Neural cell (in vitro differentiated cells): Measurements from ENCODE around the gene ADCYAP1. TPM values are rescaled to one million over a fixed set of nuclear protein-coding genes. Genes with fewer than 3 reads are reported as not detected.

ENCODE experiments used
- H2AFZ ChIP-seq: fragments of 200-600, 300-800 bp; sonication (generic), shearing (Covaris generic); 2 replicates; pipeline ENCODE4 v1.6.0; 2014; ENCODE audit warnings: low read depth, mild to moderate bottlenecking, antibody characterized with exemption, low read length, moderate library complexity
- H3F3A ChIP-seq: fragments of 200-600 bp; shearing (Covaris generic); 2 replicates; pipeline ENCODE4 v1.6.1; 2016; ENCODE audit warnings: mild to moderate bottlenecking, moderate library complexity, mixed read lengths, antibody characterized with exemption, low read length; ENCODE audit not compliant: insufficient read depth, poor library complexity, severe bottlenecking
- H3K27ac ChIP-seq: fragments of 200-600, 300-800 bp; sonication (generic), shearing (Covaris generic); 2 replicates; pipeline ENCODE4 v1.5.1; 2014; ENCODE audit warnings: mild to moderate bottlenecking, low read length, moderate library complexity
- H3K27me3 ChIP-seq: fragments of 300-800, 200-600 bp; sonication (generic), shearing (Covaris generic); 2 replicates; pipeline ENCODE4 v1.6.0; 2014; ENCODE audit warnings: mild to moderate bottlenecking, low read depth, low read length, moderate library complexity; ENCODE audit not compliant: insufficient read depth
- H3K36me3 ChIP-seq: fragments of 300-800, 200-600 bp; sonication (generic), shearing (Covaris generic); 2 replicates; pipeline ENCODE4 v1.5.1; 2014; ENCODE audit warnings: mild to moderate bottlenecking, antibody characterized with exemption, low read length, moderate library complexity; ENCODE audit not compliant: insufficient read depth
- H3K4me2 ChIP-seq: fragments of 300-800, 200-600 bp; sonication (generic), shearing (Covaris generic); 2 replicates; pipeline ENCODE4 v1.6.0; 2014; ENCODE audit warnings: mild to moderate bottlenecking, low read length
- H3K4me3 ChIP-seq: fragments of 300-800, 200-600 bp; sonication (generic), shearing (Covaris generic); 2 replicates; pipeline ENCODE4 v1.5.1; 2014; ENCODE audit warnings: mild to moderate bottlenecking, low read length, moderate library complexity
- H3K79me2 ChIP-seq: fragments of 200-600 bp; shearing (Covaris generic); replicated peaks from 2 replicates; pipeline ENCODE4 v1.6.0; 2014; ENCODE audit warnings: mild to moderate bottlenecking, low read length, moderate library complexity; ENCODE audit not compliant: insufficient read depth
- H3K9ac ChIP-seq: fragments of 300-800, 200-600 bp; sonication (generic), shearing (Covaris generic); 2 replicates; pipeline ENCODE4 v1.6.1; 2016; ENCODE audit warnings: mild to moderate bottlenecking, low read length, mixed read lengths
- H3K9me2 ChIP-seq: fragments of 200-600 bp; shearing (Covaris generic); 2 replicates; pipeline ENCODE4 v1.6.1; 2016; ENCODE audit warnings: mild to moderate bottlenecking, low read length, mixed read lengths; ENCODE audit not compliant: insufficient read depth
- H3K9me3 ChIP-seq: fragments of 200-600, 300-800 bp; sonication (generic), shearing (Covaris generic); 2 replicates; pipeline ENCODE4 v1.6.1; 2016; ENCODE audit warnings: mild to moderate bottlenecking, mixed run types, low read length, moderate library complexity, mixed read lengths
- H4K20me1 ChIP-seq: fragments of 200-600 bp; shearing (Covaris generic); 2 replicates; pipeline ENCODE4 v1.6.1; 2016; ENCODE audit warnings: mild to moderate bottlenecking, mixed run types; ENCODE audit not compliant: insufficient read depth
- EP300 ChIP-seq: fragments of 450-650 bp; conservative IDR thresholded peaks from 2 replicates; pipeline ENCODE4 v1.6.1; 2014; ENCODE audit warnings: antibody characterized with exemption, mild to moderate bottlenecking, moderate library complexity; ENCODE audit not compliant: poor library complexity, severe bottlenecking
- EZH2 ChIP-seq: fragments of 200-600, 300-800 bp; shearing (Covaris generic), sonication (generic); IDR thresholded peaks from 2 replicates; pipeline ENCODE4 v1.6.1; 2014; ENCODE audit warnings: antibody characterized with exemption, low read length, borderline replicate concordance, mild to moderate bottlenecking; ENCODE audit not compliant: insufficient read depth, poor library complexity, severe bottlenecking
- MXI1 ChIP-seq: fragments of 450-650 bp; conservative IDR thresholded peaks from 2 replicates; pipeline ENCODE4 v1.6.1; 2014; ENCODE audit warnings: antibody characterized with exemption, mild to moderate bottlenecking; ENCODE audit not compliant: poor library complexity, severe bottlenecking
- POLR2AphosphoS5 ChIP-seq: IDR thresholded peaks from 2 replicates; pipeline ENCODE4 v1.6.1; 2012
- RAD21 ChIP-seq: fragments of 450-650 bp; conservative IDR thresholded peaks from 2 replicates; pipeline ENCODE4 v1.6.1; 2014; ENCODE audit warnings: antibody characterized with exemption, mild to moderate bottlenecking, moderate library complexity
- SMC3 ChIP-seq: fragments of 450-650 bp; conservative IDR thresholded peaks from 2 replicates; pipeline ENCODE4 v1.6.1; 2014; ENCODE audit warnings: antibody characterized with exemption, mild to moderate bottlenecking, moderate library complexity; ENCODE audit not compliant: poor library complexity
- TAF1 ChIP-seq: IDR thresholded peaks from 2 replicates; pipeline ENCODE4 v1.6.1; 2012; ENCODE audit warnings: low read depth
- polyA plus RNA-seq: library from polyadenylated mRNA; depleted of rRNA; stranded (reverse); fragments of >200 nt; gene quantifications from 2 replicates; pipeline ENCODE4 v1.2.3, GENCODE V29; 2014
- TF ChIP-seq, protein P1 (sequence below): fragments of 450-650 bp; IDR thresholded peaks from 2 replicates; pipeline ENCODE4 v1.5.1; 2014; ENCODE audit warnings: antibody characterized with exemption, mild to moderate bottlenecking, moderate library complexity; ENCODE audit not compliant: poor library complexity, severe bottlenecking
- TF ChIP-seq, protein P2 (sequence below): IDR thresholded peaks from 2 replicates; pipeline ENCODE4 v1.6.1; 2012; ENCODE audit warnings: borderline replicate concordance

ADCYAP1 gene
- polyA plus RNA-seq, 1 donor from 2014 or later, result 0.98 TPM

DNA sequence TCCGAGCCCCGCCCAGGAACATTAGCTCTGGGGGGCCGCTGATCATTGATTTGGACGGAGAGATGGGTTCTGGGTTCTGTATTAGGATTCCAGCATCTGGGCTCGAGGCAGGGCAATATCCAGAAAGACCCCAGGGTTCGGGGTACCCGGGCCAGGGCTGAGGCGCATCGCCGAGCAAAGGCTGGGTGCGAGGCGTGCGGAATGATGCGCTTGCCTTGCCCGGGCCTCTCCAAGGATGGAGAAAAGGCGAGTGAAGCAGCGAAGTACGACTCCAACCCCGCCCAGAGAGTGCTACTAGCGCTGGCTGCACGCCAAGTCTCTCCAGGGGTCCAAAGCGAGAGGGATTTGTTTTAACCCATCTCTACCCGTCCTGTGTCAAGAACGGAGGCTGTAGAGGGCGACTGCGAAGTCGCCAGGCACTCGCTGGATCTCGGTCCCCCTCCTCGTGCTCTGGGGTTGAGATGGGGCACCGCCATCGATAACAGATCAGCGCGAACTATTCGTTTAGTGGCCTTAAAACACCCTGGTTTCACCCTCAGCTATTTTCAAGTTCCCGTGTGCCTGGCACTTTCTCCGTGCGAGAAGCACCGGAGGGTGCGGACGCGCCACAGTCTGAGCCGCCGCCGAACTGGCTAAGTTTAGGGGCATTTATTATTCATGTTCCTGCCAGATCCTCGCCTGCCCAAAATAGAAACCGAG is 1.9 kb downstream of the ADCYAP1 start:
- Histone ChIP-seq H3K9ac (no peak overlapping the region), H4K20me1 (no peaks in the 10 kb centered on the region), H3K4me3 (peak overlapping the region; percentile 65), H3K79me2 (no peaks in the 10 kb centered on the region), H3K4me2 (peak overlapping the region; percentile 42), H3K27me3 (peaks cover 98% of the 10 kb centered on the region), H3K9me3 (no peaks in the 10 kb centered on the region), H3K36me3 (no peaks in the 10 kb centered on the region), H3K9me2 (no peaks in the 10 kb centered on the region), H3F3A (no peaks in the 10 kb centered on the region), H3K27ac (no peak overlapping the region), H2AFZ (no peak overlapping the region)
- peak; percentile 52 for TF ChIP-seq POLR2AphosphoS5
- no peak for TF ChIP-seq EZH2
- TF ChIP-seq, protein P1, sequence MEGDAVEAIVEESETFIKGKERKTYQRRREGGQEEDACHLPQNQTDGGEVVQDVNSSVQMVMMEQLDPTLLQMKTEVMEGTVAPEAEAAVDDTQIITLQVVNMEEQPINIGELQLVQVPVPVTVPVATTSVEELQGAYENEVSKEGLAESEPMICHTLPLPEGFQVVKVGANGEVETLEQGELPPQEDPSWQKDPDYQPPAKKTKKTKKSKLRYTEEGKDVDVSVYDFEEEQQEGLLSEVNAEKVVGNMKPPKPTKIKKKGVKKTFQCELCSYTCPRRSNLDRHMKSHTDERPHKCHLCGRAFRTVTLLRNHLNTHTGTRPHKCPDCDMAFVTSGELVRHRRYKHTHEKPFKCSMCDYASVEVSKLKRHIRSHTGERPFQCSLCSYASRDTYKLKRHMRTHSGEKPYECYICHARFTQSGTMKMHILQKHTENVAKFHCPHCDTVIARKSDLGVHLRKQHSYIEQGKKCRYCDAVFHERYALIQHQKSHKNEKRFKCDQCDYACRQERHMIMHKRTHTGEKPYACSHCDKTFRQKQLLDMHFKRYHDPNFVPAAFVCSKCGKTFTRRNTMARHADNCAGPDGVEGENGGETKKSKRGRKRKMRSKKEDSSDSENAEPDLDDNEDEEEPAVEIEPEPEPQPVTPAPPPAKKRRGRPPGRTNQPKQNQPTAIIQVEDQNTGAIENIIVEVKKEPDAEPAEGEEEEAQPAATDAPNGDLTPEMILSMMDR, result no peak
- no peak for TF ChIP-seq TAF1

DNA sequence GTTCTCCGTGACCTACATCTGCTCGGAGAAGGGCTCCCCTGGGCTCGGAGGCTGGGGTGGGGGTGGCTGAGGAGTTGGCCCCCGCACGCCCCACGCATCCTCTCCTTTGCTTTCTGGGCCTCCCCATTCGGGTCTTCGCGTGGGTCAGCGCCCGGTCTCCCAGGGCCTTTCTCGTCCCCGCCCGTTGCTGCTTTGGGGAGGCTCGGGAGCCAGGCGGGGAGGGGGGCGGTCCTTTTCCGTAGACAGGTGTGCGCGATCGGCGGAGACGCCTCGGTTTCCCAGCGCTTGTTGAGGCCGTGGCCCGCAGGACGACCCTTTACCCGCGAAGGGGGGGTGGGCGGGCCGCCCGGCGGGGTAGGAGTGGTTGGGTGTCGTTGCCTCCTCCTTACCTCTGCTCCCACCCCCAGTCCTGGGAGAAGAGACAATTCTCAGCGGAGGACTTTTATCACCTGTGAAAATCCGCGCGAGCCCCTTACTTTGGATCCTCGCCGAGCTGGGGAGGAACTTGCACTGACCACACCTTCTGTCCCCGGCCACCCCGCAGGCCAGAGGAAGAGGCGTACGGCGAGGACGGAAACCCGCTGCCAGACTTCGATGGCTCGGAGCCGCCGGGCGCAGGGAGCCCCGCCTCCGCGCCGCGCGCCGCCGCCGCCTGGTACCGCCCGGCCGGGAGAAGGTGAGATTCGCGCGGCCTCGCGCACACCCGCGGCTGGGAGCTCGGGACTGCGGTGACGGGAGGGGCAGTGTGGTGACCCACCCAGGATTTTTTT is 2.6 kb downstream of the ADCYAP1 start:
- no peak overlapping the region for H3K9ac ChIP-seq
- peak overlapping the region; percentile 65 for H3K4me3 ChIP-seq
- H3K9me2 ChIP-seq, result no peaks in the 10 kb centered on the region
- H4K20me1 ChIP-seq, result no peaks in the 10 kb centered on the region
- no peaks in the 10 kb centered on the region for H3K36me3 ChIP-seq
- peak overlapping the region; percentile 50 for H3K4me2 ChIP-seq
- TF ChIP-seq EP300 (no peak), EZH2 (no peak), POLR2AphosphoS5 (peak; percentile 34), RAD21 (no peak), TAF1 (no peak), SMC3 (no peak), MXI1 (no peak)
- TF ChIP-seq, protein P2, sequence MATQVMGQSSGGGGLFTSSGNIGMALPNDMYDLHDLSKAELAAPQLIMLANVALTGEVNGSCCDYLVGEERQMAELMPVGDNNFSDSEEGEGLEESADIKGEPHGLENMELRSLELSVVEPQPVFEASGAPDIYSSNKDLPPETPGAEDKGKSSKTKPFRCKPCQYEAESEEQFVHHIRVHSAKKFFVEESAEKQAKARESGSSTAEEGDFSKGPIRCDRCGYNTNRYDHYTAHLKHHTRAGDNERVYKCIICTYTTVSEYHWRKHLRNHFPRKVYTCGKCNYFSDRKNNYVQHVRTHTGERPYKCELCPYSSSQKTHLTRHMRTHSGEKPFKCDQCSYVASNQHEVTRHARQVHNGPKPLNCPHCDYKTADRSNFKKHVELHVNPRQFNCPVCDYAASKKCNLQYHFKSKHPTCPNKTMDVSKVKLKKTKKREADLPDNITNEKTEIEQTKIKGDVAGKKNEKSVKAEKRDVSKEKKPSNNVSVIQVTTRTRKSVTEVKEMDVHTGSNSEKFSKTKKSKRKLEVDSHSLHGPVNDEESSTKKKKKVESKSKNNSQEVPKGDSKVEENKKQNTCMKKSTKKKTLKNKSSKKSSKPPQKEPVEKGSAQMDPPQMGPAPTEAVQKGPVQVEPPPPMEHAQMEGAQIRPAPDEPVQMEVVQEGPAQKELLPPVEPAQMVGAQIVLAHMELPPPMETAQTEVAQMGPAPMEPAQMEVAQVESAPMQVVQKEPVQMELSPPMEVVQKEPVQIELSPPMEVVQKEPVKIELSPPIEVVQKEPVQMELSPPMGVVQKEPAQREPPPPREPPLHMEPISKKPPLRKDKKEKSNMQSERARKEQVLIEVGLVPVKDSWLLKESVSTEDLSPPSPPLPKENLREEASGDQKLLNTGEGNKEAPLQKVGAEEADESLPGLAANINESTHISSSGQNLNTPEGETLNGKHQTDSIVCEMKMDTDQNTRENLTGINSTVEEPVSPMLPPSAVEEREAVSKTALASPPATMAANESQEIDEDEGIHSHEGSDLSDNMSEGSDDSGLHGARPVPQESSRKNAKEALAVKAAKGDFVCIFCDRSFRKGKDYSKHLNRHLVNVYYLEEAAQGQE, result no peak
- H3K79me2 ChIP-seq, result no peaks in the 10 kb centered on the region
- no peak overlapping the region for H3K27ac ChIP-seq
- no peak overlapping the region for H2AFZ ChIP-seq
- H3K9me3 ChIP-seq, result no peaks in the 10 kb centered on the region
- no peaks in the 10 kb centered on the region for H3F3A ChIP-seq
- peaks cover 97% of the 10 kb centered on the region for H3K27me3 ChIP-seq
